RPMI7951 (cell line): Measurements from ENCODE around the gene LGALS12. TPM values are rescaled to one million over a fixed set of nuclear protein-coding genes. Genes with fewer than 3 reads are reported as not detected.

Source experiments
- DNase-seq: peaks from one replicate; pipeline ENCODE4 v3.0.0-alpha.2; 2012; ENCODE audit warnings: low read depth
- total RNA-seq: library from RNA; depleted of rRNA; stranded (reverse); fragments of >200 nt; shearing (Covaris generic); gene quantifications from 2 replicates; pipeline ENCODE4 v1.2.3, GENCODE V29; 2014; rRNA removed

LGALS12 gene
- total RNA-seq, 1 experiment from 2014 or later, result 0.12 TPM

DNA sequence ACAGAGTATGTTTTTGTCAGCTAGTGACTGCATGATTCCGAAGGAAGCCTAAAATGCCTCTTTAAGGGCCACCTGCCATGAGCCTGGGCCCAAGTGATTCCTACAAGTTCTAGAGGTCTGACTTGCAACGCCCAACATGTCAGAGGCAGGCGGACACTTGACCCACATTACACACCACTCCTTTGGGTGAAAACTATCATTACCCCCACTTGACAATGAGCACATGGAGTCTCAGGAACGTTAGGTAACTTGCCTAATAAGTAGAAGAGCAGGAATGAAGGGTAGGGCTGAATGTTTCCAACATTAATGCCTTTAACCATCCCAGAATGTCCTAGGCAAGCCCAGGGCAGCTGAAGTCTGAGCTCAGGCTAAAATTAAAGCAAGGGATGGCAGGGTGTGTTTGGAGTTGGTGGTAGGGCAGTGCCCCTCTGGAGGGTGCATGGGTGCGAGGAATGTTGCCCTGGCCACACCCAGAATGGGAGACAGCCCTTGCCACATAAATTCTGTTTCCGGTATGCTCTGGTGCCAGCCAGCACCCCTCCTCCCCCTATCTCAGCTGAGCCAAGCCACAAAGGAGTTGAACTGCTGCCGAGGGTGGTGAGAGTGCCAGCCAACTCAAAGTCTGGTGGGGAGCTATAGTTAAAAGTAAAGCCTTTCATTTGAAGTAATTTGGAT, 54.8 kb downstream of the LGALS12 start:
- DNase-seq, result no peak

DNA sequence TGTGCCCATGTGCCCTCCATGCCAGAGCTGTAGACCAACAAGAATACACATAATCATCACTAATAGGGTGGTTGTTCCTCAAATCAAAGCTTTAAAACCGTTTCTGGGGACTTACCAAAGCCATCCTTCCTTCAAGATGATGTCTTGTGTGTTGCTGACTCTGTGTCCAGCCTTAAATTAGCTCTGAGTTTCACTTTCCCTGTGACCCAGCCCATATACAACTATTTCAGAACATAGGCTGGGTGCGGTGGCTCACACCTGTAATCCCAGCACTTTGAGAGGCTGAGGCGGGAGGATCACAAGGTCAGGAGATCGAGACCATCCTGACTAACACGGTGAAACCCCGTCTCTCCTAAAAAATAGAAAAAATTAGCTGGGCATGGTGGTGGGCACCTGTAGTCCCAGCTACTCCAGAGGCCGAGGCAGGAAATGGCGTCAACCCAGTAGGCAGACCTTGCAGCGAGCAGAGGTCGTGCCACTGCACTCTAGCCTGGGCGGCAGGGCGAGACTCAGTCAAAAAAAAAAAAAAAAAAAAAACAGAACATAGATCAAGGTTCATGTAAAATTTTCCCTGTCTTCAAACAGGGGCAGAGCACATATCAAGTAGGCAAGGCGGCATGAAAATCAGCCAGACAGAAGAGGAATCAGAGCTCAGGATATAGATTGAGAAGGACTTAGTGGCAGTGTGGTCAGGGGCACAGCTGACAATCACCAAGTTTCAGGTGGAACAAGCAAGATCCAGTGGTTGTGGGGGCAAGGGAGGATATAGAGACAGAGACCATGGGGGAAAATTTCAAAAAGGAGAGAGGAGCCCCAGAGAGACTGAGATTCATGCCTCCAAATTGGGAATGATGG, 57.5 kb downstream of the LGALS12 start, which contains the start of gene PLAAT2:
Gene PLAAT2 (minus strand): TSS at position 179 of the 855 bp plus-strand sequence. CDS start 55 bp downstream, at position 124.
- DNase-seq, result no peak

DNA sequence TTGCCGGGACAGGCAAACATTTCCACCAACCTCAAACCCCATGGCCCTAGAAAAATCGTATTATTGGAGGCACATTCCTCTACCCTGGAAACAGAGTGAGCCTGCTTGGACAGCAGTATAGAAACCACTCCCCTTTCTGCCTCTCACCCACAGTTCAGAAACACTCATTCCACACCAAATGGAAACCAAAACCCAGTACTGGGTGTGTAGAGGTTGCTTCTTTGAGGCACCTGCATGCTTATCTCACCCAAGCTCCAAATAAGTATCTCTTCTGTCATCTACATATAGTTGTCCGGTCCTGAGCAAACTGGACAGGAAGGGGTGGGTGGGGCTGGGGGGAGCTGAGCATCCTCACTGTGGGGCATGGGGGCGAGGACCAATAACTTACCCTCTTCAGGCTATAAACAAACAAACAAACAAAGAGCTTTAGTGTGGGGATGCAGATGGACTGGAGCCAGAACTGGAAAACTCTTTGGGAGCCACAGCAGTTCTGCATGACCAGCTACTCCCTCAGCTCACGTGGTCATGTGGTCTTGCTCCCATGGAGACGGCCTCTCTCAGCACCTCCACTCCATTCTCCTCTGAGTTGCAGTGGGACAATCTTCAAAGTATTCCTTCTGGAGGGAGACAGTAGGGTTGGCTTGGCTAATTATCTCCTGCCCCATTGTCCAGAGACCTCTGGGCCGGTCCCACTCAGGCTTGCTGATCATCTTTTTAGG, 58.3 kb downstream of the LGALS12 start:
- no peak for DNase-seq

DNA sequence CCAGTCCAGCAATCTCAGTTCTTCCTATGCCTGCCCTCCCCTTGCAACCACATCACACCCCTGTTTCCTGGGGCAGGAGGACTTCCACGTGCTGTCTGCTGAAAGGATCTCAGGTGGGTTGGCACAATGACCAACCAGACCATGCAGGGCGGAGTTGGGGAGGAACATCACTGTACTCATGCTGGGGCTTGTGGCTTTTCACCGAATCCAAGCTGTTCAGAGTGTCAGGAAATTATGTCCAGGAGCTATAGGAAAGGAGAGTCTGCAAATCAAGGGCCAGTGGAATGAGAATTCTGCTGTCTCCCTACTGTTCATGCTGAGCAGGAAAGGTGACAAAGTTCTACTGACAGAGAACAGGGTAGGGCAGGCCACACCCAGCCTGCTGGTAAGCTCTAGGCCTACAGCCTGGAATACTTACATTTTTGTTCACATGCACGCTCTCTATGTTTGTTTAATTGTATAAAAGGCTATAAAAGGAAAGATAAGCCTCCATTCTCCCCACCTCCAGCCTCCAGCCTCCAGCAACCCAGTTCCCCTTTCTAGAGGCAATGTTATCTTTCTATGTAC, 59.0 kb downstream of the LGALS12 start:
- DNase-seq, result no peak

Other genes with a start within 250 kb of the LGALS12 start
- not detected in 2 replicates for gene SLC22A9, start 136.3 kb upstream of the LGALS12 start, total RNA-seq
- not detected in 2 replicates for gene PLAAT5, start 14.9 kb upstream of the LGALS12 start, total RNA-seq
- gene PLAAT4, start 30.7 kb downstream of the LGALS12 start, total RNA-seq, result 22.1 and 36.3 TPM in 2 replicates
- not detected in 2 replicates for gene PLAAT2, start 57.3 kb downstream of the LGALS12 start, total RNA-seq
- 7.3 and 8.8 TPM in 2 replicates for gene PLAAT3, start 108.3 kb downstream of the LGALS12 start, total RNA-seq
- 128 and 139 TPM in 2 replicates for gene ATL3, start 165.3 kb downstream of the LGALS12 start, total RNA-seq
- 109 and 114 TPM in 2 replicates for gene RTN3, start 175.4 kb downstream of the LGALS12 start, total RNA-seq